Psoas muscle (tissue), 8 donors: ENCODE results near the gene PRKAG2. TPM values are rescaled to one million over a fixed set of nuclear protein-coding genes. Genes with fewer than 3 reads are reported as not detected.

Experiments
- ATAC-seq, 4 donors: fragments of 200-7000 bp; cut with Tn5 transposase; one replicate each; pipeline ENCODE4 v1.9.1; 2020; ENCODE audit warnings: moderate library complexity in 3 of 4, mild to moderate bottlenecking in 2 of 4
- DNase-seq, 2 donors: peaks; one replicate each; pipeline ENCODE4 v3.0.0-alpha.2; 2020
- H3K27ac ChIP-seq: fragments of 200-600 bp; one replicate; pipeline ENCODE4 v1.8.0; 2022
- H3K27me3 ChIP-seq, 3 donors: fragments of 200-600 bp in 1 of 3; one replicate each; pipeline versions ENCODE4 v1.6.1 to v1.8.0; 2013 to 2022; ENCODE audit warnings: low read length in 2 of 3, mild to moderate bottlenecking in 2 of 3, moderate library complexity in 1 of 3; ENCODE audit not compliant: insufficient read depth in 3 of 3
- H3K36me3 ChIP-seq, 2 donors: fragments of 200-600 bp in 1 of 2; one replicate each; pipeline versions ENCODE4 v1.6.1 to v1.8.0; 2013 to 2022; ENCODE audit warnings: low read depth in 1 of 2, mild to moderate bottlenecking in 1 of 2, moderate library complexity in 1 of 2; ENCODE audit not compliant: insufficient read depth in 1 of 2
- H3K4me1 ChIP-seq: fragments of 200-600 bp; one replicate; pipeline ENCODE4 v1.8.0; 2022
- H3K4me3 ChIP-seq: fragments of 200-600 bp; one replicate; pipeline ENCODE4 v1.8.0; 2022; ENCODE audit warnings: mild to moderate bottlenecking
- H3K9me3 ChIP-seq: fragments of 200-600 bp; one replicate; pipeline ENCODE4 v1.8.0; 2022
- WGBS, 3 donors: extraction: QIAGEN DNeasy Blood & Tissue Kit; methylation state at CpG; one replicate each; pipeline versions ENCODE4 v1.1.6 to v1.1.7; 2013; 5-methylcytosine and 5-hydroxymethylcytosine counted together
- intact Hi-C, 2 donors: fragments of 100-400 bp; cut with DNase I; formaldehyde crosslinking; loops; one replicate each; pipeline versions ENCODE4 v1.11.0 to v1.14.2; 2022
- polyA plus RNA-seq, 3 donors: library from polyadenylated mRNA; stranded (reverse); fragments of 200-250 nt; gene quantifications; one replicate each; pipeline ENCODE4 v1.2.3, GENCODE V29; 2013
- total RNA-seq, 4 donors: library from RNA; stranded (reverse); fragmentation: NEBNext Ultra II Directional in 2 of 4; extraction: Animal tissue kit (Norgen Biotek cat#: 25700) in 2 of 4; gene quantifications; one replicate each; pipeline versions ENCODE4 v1.2.1 to v1.2.4, GENCODE V29; 2021 to 2023
- TF ChIP-seq, protein P1 (sequence below): fragments of 200-600 bp; IDR thresholded peaks from one replicate; pipeline ENCODE4 v1.8.0; 2022; ENCODE audit warnings: antibody characterized with exemption
- donor health status: healthy with polysubstance abuse.
- donor health status: DM: no; HTN: no; CAD: no; lungs with moderate emphysema.
- donor health status: Bipolar disorder and iron deficiency.
- donor health status: healthy.
- donor health status: DM: yes; HTN: yes; CAD: no.
- donor health status: DM: no; HTN: no; CAD: no.
- donor health status: DM: no; HTN: no; CAD: no.
- donor health status: DM: yes; HTN: yes; CAD: no.

The PRKAG2 gene
- total and polyA plus RNA-seq, 7 donors = 9.3 to 143 (median 19.8) TPM

DNA sequence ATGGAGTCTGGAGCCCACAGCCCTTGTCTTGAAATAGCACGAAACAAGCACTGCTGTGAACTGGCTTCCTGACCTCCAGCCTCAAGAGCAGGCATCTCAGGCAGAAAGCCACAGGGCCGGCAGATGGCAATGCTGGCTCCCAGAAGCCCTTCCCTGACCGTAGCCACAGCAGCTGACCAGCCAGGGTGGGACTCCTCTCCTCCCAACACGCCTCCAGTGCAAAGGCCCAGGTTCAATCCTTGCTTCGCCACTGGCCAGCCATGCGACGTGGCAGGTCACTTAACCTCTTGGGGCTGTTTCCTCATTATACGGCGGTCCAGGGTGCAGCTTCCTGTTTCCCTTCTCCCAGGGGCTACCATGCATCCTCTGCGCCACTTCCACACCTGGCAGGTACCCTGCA is 12.8 kb downstream of the PRKAG2 start:
- H3K9me3 ChIP-seq = no peaks in the 10 kb centered on the region
- H3K36me3 ChIP-seq = no peaks in the 10 kb centered on the region
- intact Hi-C loops = no loop called here
- no peaks in the 10 kb centered on the region for H3K4me1 ChIP-seq
- DNase-seq (no peak), ATAC-seq (no peak)
- WGBS, 3 donors = 76 to 86% (median 77%) methylated on average over 10 of the region's 10 CpGs
- no peak overlapping the region for H3K4me3 ChIP-seq
- no peak overlapping the region for H3K27ac ChIP-seq
- H3K27me3 ChIP-seq = no peaks in the 10 kb centered on the region
- TF ChIP-seq, protein P1, sequence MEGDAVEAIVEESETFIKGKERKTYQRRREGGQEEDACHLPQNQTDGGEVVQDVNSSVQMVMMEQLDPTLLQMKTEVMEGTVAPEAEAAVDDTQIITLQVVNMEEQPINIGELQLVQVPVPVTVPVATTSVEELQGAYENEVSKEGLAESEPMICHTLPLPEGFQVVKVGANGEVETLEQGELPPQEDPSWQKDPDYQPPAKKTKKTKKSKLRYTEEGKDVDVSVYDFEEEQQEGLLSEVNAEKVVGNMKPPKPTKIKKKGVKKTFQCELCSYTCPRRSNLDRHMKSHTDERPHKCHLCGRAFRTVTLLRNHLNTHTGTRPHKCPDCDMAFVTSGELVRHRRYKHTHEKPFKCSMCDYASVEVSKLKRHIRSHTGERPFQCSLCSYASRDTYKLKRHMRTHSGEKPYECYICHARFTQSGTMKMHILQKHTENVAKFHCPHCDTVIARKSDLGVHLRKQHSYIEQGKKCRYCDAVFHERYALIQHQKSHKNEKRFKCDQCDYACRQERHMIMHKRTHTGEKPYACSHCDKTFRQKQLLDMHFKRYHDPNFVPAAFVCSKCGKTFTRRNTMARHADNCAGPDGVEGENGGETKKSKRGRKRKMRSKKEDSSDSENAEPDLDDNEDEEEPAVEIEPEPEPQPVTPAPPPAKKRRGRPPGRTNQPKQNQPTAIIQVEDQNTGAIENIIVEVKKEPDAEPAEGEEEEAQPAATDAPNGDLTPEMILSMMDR = no peak

DNA sequence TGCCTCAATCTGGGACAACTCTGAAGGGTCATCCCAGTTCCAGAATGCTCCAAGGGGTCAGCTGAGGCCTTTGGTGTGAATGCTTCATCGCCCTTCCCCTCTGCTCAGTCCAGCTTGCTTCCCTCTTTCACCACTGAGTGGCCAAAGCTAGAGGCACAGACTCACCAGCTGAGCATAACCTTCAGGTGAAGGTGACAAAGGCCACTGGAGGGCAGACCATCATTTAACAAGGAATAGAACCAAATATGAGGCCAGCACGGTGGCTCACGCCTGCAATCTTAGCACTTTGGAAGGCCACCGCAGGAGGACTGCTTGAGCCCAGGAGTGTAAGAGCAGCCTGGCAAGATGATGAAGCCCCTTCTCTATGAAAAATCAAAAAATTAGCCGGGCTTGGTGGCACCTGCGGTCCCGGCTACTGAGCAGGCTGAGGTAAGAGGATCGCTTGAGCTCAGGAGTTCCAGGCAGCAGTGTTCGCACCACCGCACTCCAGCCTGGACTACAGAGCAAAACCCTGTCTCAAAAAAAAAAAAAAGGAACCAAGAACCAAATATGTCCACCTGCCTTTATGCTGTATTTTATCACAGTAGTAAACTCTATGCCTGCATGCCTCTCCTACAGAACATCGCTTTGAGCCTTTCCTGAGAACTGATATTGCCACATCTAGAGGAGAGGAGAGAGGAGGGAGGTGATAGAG is 13.4 kb downstream of the PRKAG2 start:
- no peak overlapping the region for H3K27ac ChIP-seq
- 94 to 98% (median 94%) methylated on average over 11 of the region's 11 CpGs for WGBS, 3 donors
- TF ChIP-seq, protein P1 = no peak
- intact Hi-C loops = no loop called here
- H3K4me3 ChIP-seq = no peak overlapping the region
- no peaks in the 10 kb centered on the region for H3K27me3 ChIP-seq
- H3K4me1 ChIP-seq = no peaks in the 10 kb centered on the region
- ATAC-seq (no peak), DNase-seq (no peak)
- no peaks in the 10 kb centered on the region for H3K36me3 ChIP-seq
- H3K9me3 ChIP-seq = no peaks in the 10 kb centered on the region

- ATAC-seq (no peak), DNase-seq (no peak)
- WGBS, 3 donors = 95% methylated on average over 18 to 21 of the region's 21 CpGs
- H3K27me3 ChIP-seq = no peaks in the 10 kb centered on the region
- no peaks in the 10 kb centered on the region for H3K36me3 ChIP-seq
- no peaks in the 10 kb centered on the region for H3K9me3 ChIP-seq
- no peaks in the 10 kb centered on the region for H3K4me1 ChIP-seq
- no peak overlapping the region for H3K4me3 ChIP-seq
- no peak overlapping the region for H3K27ac ChIP-seq
- TF ChIP-seq, protein P1 = no peak
- intact Hi-C loops = no loop called here
Measured at GRCh38 chr7:151862606-151863381, 14.1 kb downstream of the PRKAG2 start.

DNA sequence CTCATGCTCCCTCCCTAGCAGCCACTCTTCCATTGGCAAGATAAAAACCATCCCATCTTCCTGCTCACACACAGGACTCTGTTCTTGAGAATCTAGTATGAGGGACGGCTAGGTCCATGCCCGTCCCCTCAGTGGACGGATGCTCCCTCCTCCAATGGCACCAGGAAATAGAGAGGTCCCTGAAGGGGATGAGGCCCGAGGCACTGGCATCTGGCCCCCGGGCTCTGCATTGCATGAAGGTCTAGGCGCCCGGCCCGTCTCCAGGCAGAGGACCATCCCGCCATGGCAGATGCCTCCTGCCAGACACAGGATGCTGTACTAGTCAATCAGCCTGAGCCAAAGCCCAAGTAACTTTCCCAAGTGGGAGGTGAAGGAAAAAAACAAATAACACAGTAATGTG is 15.0 kb downstream of the PRKAG2 start:
- Histone ChIP-seq H3K27me3 (no peaks in the 10 kb centered on the region), H3K4me1 (no peaks in the 10 kb centered on the region), H3K36me3 (no peaks in the 10 kb centered on the region), H3K9me3 (no peaks in the 10 kb centered on the region), H3K4me3 (no peak overlapping the region), H3K27ac (no peak overlapping the region)
- intact Hi-C loops = no loop called here
- WGBS, 3 donors = 89% methylated on average over 9 of the region's 9 CpGs
- DNase-seq (no peak), ATAC-seq (no peak)
- TF ChIP-seq, protein P1 = no peak
